CD4-positive, alpha-beta T cell (primary cell): ENCODE results near the gene THRB. TPM values are rescaled to one million over a fixed set of nuclear protein-coding genes. Genes with fewer than 3 reads are reported as not detected.

Experiments used
- ATAC-seq: fragments of 200-7000 bp; cut with Tn5 transposase; one replicate; pipeline ENCODE4 v1.10.0; 2022; ENCODE audit warnings: mild to moderate bottlenecking; ENCODE audit not compliant: poor library complexity
- CTCF ChIA-PET: fragments of 350-600 bp; sonication (Branson Sonifier 250); formaldehyde crosslinking; loops from one replicate; lab custom pipeline; 2021; ENCODE audit warnings: antibody characterized with exemption, inconsistent platforms; lab: Charles Lee
- POLR2A ChIA-PET: fragments of 350-600 bp; sonication (Branson Sonifier 250); formaldehyde crosslinking; loops from one replicate; lab custom pipeline; 2021; ENCODE audit warnings: antibody characterized with exemption, inconsistent platforms; lab: Charles Lee
- DNase-seq, 14 experiments: peaks; one replicate each; pipeline ENCODE4 v3.0.0-alpha.2; 2013 to 2020; ENCODE audit warnings: mixed read lengths in 2 of 14
- H3K27ac ChIP-seq, 2 donors: one replicate each; pipeline versions ENCODE4 v1.5.1 to v1.7.0; 2013; ENCODE audit warnings: low read length in 2 of 2, low read depth in 1 of 2, mild to moderate bottlenecking in 1 of 2
- H3K27me3 ChIP-seq, 2 experiments: 1 replicate in 1 of 2; 2 replicates in 1 of 2; pipeline versions ENCODE4 v1.6.1 to v1.7.0; 2013; ENCODE audit warnings: low read length in 2 of 2, control low read depth in 1 of 2, mild to moderate bottlenecking in 1 of 2, moderate library complexity in 1 of 2; ENCODE audit not compliant: insufficient read depth in 2 of 2, control insufficient read depth in 1 of 2
- H3K36me3 ChIP-seq: one replicate; pipeline ENCODE4 v1.6.1; 2013; ENCODE audit warnings: low read length, control low read depth; ENCODE audit not compliant: insufficient read depth
- H3K4me1 ChIP-seq: one replicate; pipeline ENCODE4 v1.6.1; 2013; ENCODE audit warnings: low read length, control low read depth; ENCODE audit not compliant: insufficient read depth
- H3K4me3 ChIP-seq: one replicate; pipeline ENCODE4 v1.5.1; 2013; ENCODE audit warnings: mild to moderate bottlenecking, low read length, moderate library complexity
- H3K9me3 ChIP-seq, 2 experiments: 1 replicate in 1 of 2; 2 replicates in 1 of 2; pipeline versions ENCODE4 v1.6.1 to v1.7.0; 2013; ENCODE audit warnings: low read length in 2 of 2, mild to moderate bottlenecking in 2 of 2, control low read depth in 1 of 2, moderate library complexity in 1 of 2; ENCODE audit not compliant: control insufficient read depth in 1 of 2, insufficient read depth in 1 of 2
- H3K27ac Mint-ChIP-seq: one replicate; pipeline ENCODE4 v1.8.0; 2020; ENCODE audit warnings: mixed read lengths
- H3K27me3 Mint-ChIP-seq: one replicate; pipeline ENCODE4 v1.8.0; 2021; ENCODE audit warnings: mixed read lengths
- H3K36me3 Mint-ChIP-seq: one replicate; pipeline ENCODE4 v1.8.0; 2021; ENCODE audit warnings: low read depth, mixed read lengths
- H3K4me1 Mint-ChIP-seq: one replicate; pipeline ENCODE4 v1.8.0; 2021; ENCODE audit warnings: low read depth, mixed read lengths
- H3K4me3 Mint-ChIP-seq: one replicate; pipeline ENCODE4 v1.8.0; 2020; ENCODE audit warnings: mild to moderate bottlenecking, mixed read lengths
- H3K9me3 Mint-ChIP-seq: one replicate; pipeline ENCODE4 v1.8.0; 2020; ENCODE audit warnings: mixed read lengths
- CTCF ChIP-seq: fragments of 200-600 bp; IDR thresholded peaks from one replicate; pipeline ENCODE4 v1.8.0; 2022; ENCODE audit warnings: antibody characterized with exemption, mild to moderate bottlenecking
- intact Hi-C, 2 experiments: fragments of 100-400 bp; cut with DNase I in 1 of 2; cut with micrococcal nuclease in 1 of 2; formaldehyde crosslinking; loops; one replicate each; pipeline versions ENCODE4 v1.15.1 to v1.9.0; 2023 to 2025; cut with DNase I, micrococcal nuclease
- total RNA-seq, 174 experiments: library from RNA in 2 of 174; stranded (reverse) in 2 of 174; gene quantifications; one replicate each; pipeline ENCODE4 v1.2.3 and lab custom pipeline; 2021 to 2026

THRB gene
- total RNA-seq, 2 experiments from 2014 or later = not detected

GRCh38 chr3:24166515-24166914 lies 328.1 kb downstream of the THRB start:
- DNase-seq (no peak), ATAC-seq (no peak)
- H3K4me1 Mint-ChIP-seq = no peaks in the 10 kb centered on the region
- no peak overlapping the region for H3K4me3 Mint-ChIP-seq
- peaks cover 3% of the 10 kb centered on the region for H3K27me3 Mint-ChIP-seq
- no peaks in the 10 kb centered on the region for H3K36me3 ChIP-seq
- H3K4me1 ChIP-seq = no peaks in the 10 kb centered on the region
- no peaks in the 10 kb centered on the region for H3K9me3 ChIP-seq
- H3K27me3 ChIP-seq = no peaks in the 10 kb centered on the region
- TF ChIP-seq CTCF = no peak
- no peak overlapping the region for H3K27ac ChIP-seq
- CTCF ChIA-PET = interaction anchor here (1.1 kb wide), 1 partner anchor 10 kb away, joined by 3 read pairs; no protein-coding TSS in a partner anchor
- POLR2A ChIA-PET = no interaction called here
- no peak overlapping the region for H3K4me3 ChIP-seq
- intact Hi-C loops = no loop called here
- no peaks in the 10 kb centered on the region for H3K9me3 Mint-ChIP-seq
- no peaks in the 10 kb centered on the region for H3K36me3 Mint-ChIP-seq
- H3K27ac Mint-ChIP-seq = no peak overlapping the region

GRCh38 chr3:24165603-24165982 lies 329.1 kb downstream of the THRB start:
- Mint-ChIP-seq H3K4me3 (no peak overlapping the region), H3K4me1 (no peaks in the 10 kb centered on the region), H3K36me3 (no peaks in the 10 kb centered on the region)

GRCh38 chr3:24164967-24165602 lies 329.6 kb downstream of the THRB start:
- Mint-ChIP-seq H3K4me3 (no peak overlapping the region), H3K4me1 (no peaks in the 10 kb centered on the region), H3K36me3 (no peaks in the 10 kb centered on the region), H3K27ac (no peak overlapping the region), H3K9me3 (no peaks in the 10 kb centered on the region), H3K27me3 (peaks cover 7% of the 10 kb centered on the region)
- Histone ChIP-seq H3K9me3 (no peaks in the 10 kb centered on the region), H3K27me3 (no peaks in the 10 kb centered on the region), H3K4me3 (no peak overlapping the region), H3K27ac (no peak overlapping the region), H3K36me3 (no peaks in the 10 kb centered on the region), H3K4me1 (no peaks in the 10 kb centered on the region)
- no peak for TF ChIP-seq CTCF
- intact Hi-C loops = no loop called here
- no peak for ATAC-seq
- POLR2A ChIA-PET = no interaction called here
- no peak for DNase-seq
- CTCF ChIA-PET = no interaction called here

More at GRCh38 chr3:24165603-24165982, 329.1 kb downstream of the THRB start:
- ChIA-PET CTCF (no interaction called here), POLR2A (no interaction called here)
- DNase-seq (no peak), ATAC-seq (no peak)
- H3K27me3 ChIP-seq = no peaks in the 10 kb centered on the region
- TF ChIP-seq CTCF = no peak
- no peaks in the 10 kb centered on the region for H3K36me3 ChIP-seq
- no peaks in the 10 kb centered on the region for H3K9me3 Mint-ChIP-seq
- no peak overlapping the region for H3K27ac ChIP-seq
- H3K4me3 ChIP-seq = no peak overlapping the region
- no peaks in the 10 kb centered on the region for H3K4me1 ChIP-seq
- no peak overlapping the region for H3K27ac Mint-ChIP-seq
- H3K9me3 ChIP-seq = no peaks in the 10 kb centered on the region
- H3K27me3 Mint-ChIP-seq = peaks cover 3% of the 10 kb centered on the region
- intact Hi-C loops = no loop called here
